Measurements from ENCODE around the gene CNOT3. TPM values are rescaled to one million over a fixed set of nuclear protein-coding genes. Genes with fewer than 3 reads are reported as not detected.
A peak's percentile ranks its signal among the peaks of the same experiment; 100 is the strongest.

CNOT3 gene
- total and polyA plus RNA-seq, 4 donors = 10.4 to 54.4 (median 34.7) TPM

GRCh38 chr19:54100561-54100960 is 37.0 kb upstream of the CNOT3 start, which contains the start of gene OSCAR:
Gene OSCAR, minus strand, starts transcription at chr19:54100803. Its CDS starts 11 bp downstream, at chr19:54100792.
- DNase-seq (peak; percentile 57 to 74), ATAC-seq (ENCODE audit: low FRiP score) (no peak)
- H3K27ac ChIP-seq (ENCODE audit: low read depth in 1 of 2, low read length in 2 of 2) = no peak within 1 kb of the TSS
- H3K4me1 ChIP-seq (ENCODE audit: control insufficient read depth in 1 of 2, insufficient read depth in 2 of 2, low read length in 2 of 2) = peaks cover 0 to 2% of the 10 kb centered on the region in 2 donors
- WGBS, 2 donors = 54% methylated on average over 5 of the region's 5 CpGs
- H3K27me3 ChIP-seq (ENCODE audit: control insufficient read depth in 1 of 2, insufficient read depth in 2 of 2, low read length in 1 of 2) = no peaks in the 10 kb centered on the region
- H3K36me3 ChIP-seq (ENCODE audit: control insufficient read depth in 1 of 2, insufficient read depth in 2 of 2, low read length in 1 of 2) = no peaks in the 10 kb centered on the region
- intact Hi-C loops (cut with DNase I) = loop anchor here in 1 of 2 donors (10.0 kb wide), 1 partner anchor 256 kb away; no protein-coding TSS in a partner anchor
- no peaks in the 10 kb centered on the region for H3K9me3 ChIP-seq (ENCODE audit: control insufficient read depth, low read length)
- H3K4me3 ChIP-seq (ENCODE audit: low read length in 2 of 2) = no peak within 1 kb of the TSS

DNA sequence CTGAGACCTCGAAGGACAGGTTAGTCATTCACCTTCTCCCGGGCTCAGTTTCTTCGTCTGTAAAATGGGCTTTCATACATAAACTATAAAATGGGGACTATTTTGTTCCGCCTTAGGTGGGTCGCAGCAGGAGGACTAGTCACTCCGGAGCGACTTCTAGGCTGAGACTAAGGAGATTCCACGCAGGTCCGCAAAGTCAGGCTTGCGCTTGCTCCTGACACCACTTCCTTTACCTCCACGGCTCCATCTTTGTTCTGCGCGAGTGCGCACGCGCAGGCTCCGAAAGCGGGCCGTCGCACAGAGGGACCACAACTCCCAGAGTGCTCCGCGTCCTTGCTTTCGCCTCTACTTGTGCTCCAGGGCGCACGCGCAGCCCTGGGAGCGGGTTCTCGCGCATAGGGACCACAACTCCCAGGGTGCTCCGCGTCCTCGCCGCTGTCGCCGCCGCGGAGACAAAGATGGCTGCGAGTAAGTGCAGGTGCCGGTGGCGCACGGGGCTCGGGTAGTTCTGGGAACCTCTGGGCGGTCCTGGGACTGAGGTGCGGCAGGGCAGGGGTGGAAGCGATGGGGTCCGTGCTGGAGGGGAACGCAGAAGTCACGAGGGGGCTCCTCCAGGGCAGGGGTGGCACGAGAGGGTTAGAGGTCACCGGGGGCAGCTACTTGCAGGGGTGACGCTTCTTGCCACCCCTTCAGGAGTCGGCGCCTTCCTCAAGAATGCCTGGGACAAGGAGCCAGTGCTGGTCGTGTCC is 35.0 kb upstream of the CNOT3 start, which contains the start of gene NDUFA3:
TSS of gene NDUFA3 (plus strand) at position 435 of the 749 bp plus-strand sequence. CDS start at position 459, 24 bp downstream.
- Histone ChIP-seq H3K36me3 (ENCODE audit: control insufficient read depth in 1 of 2, insufficient read depth in 2 of 2, low read length in 1 of 2) (no peaks in the 10 kb centered on the region), H3K27ac (ENCODE audit: low read depth in 1 of 2, low read length in 2 of 2) (no peak within 1 kb of the TSS), H3K4me3 (ENCODE audit: low read length in 2 of 2) (peak within 1 kb of the TSS; percentile 13 to 47), H3K9me3 (ENCODE audit: control insufficient read depth, low read length) (no peaks in the 10 kb centered on the region), H3K27me3 (ENCODE audit: control insufficient read depth in 1 of 2, insufficient read depth in 2 of 2, low read length in 1 of 2) (no peaks in the 10 kb centered on the region), H3K4me1 (ENCODE audit: control insufficient read depth in 1 of 2, insufficient read depth in 2 of 2, low read length in 2 of 2) (peaks cover 0 to 2% of the 10 kb centered on the region in 2 donors)
- intact Hi-C loops (cut with DNase I) = loop anchor here in 1 of 2 donors (10.0 kb wide), 1 partner anchor 258 kb away; no protein-coding TSS in a partner anchor
- 3% methylated on average over 51 to 54 of the region's 54 CpGs for WGBS, 2 donors
- peak; percentile 100 for ATAC-seq (ENCODE audit: low FRiP score)
- peak; percentile 99 for DNase-seq

- DNase-seq = peak; percentile 42 to 56
- intact Hi-C loops (cut with DNase I) = loop anchor here in 1 of 2 donors (10.0 kb wide), 1 partner anchor 260 kb away; no protein-coding TSS in a partner anchor
- WGBS, 2 donors = 87 to 90% methylated on average over 11 of the region's 11 CpGs
- Histone ChIP-seq H3K27ac (ENCODE audit: low read depth in 1 of 2, low read length in 2 of 2) (no peak overlapping the region), H3K9me3 (ENCODE audit: control insufficient read depth, low read length) (no peaks in the 10 kb centered on the region), H3K4me1 (ENCODE audit: control insufficient read depth in 1 of 2, insufficient read depth in 2 of 2, low read length in 2 of 2) (peaks cover 0 to 2% of the 10 kb centered on the region in 2 donors), H3K4me3 (ENCODE audit: low read length in 2 of 2) (no peak overlapping the region), H3K36me3 (ENCODE audit: control insufficient read depth in 1 of 2, insufficient read depth in 2 of 2, low read length in 1 of 2) (peaks cover 0 to 2% of the 10 kb centered on the region in 2 donors), H3K27me3 (ENCODE audit: control insufficient read depth in 1 of 2, insufficient read depth in 2 of 2, low read length in 1 of 2) (no peaks in the 10 kb centered on the region)
- ATAC-seq (ENCODE audit: low FRiP score) = no peak
Observed at GRCh38 chr19:54104998-54105715, 32.4 kb upstream of the CNOT3 start.

GRCh38 chr19:54105796-54106195 is 31.8 kb upstream of the CNOT3 start:
- intact Hi-C loops (cut with DNase I) = loop anchor here in 1 of 2 donors (10.0 kb wide), 1 partner anchor 261 kb away; no protein-coding TSS in a partner anchor
- WGBS, 2 donors = 94 to 95% methylated on average over 10 of the region's 10 CpGs
- peaks cover 0 to 2% of the 10 kb centered on the region in 2 donors for H3K36me3 ChIP-seq (ENCODE audit: control insufficient read depth in 1 of 2, insufficient read depth in 2 of 2, low read length in 1 of 2)

DNA sequence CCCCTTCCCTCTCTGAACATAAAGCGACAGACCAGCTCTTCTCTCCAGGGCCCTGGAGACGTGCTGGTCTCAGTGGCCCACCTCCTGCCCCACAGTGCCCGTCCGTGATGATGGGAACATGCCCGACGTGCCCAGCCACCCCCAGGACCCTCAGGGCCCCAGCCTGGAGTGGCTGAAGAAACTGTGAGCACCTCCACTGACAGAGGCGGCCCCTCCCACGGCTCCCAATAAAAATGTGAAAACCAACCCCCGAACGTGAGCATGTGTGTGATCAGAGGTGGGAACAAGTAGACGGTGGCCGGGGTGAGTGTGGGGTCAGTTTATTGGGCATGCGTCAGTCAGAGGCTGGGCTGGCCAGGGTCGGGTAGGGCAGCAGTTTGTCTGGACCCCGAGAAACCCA is 30.8 kb upstream of the CNOT3 start:
- ATAC-seq (ENCODE audit: low FRiP score) = no peak
- H3K27me3 ChIP-seq (ENCODE audit: control insufficient read depth in 1 of 2, insufficient read depth in 2 of 2, low read length in 1 of 2) = no peaks in the 10 kb centered on the region
- H3K4me3 ChIP-seq (ENCODE audit: low read length in 2 of 2) = no peak overlapping the region
- no peak overlapping the region for H3K27ac ChIP-seq (ENCODE audit: low read depth in 1 of 2, low read length in 2 of 2)
- H3K4me1 ChIP-seq (ENCODE audit: control insufficient read depth in 1 of 2, insufficient read depth in 2 of 2, low read length in 2 of 2) = peaks cover 0 to 2% of the 10 kb centered on the region in 2 donors
- intact Hi-C loops (cut with DNase I) = loop anchor here in 1 of 2 donors (10.0 kb wide), 1 partner anchor 262 kb away; no protein-coding TSS in a partner anchor
- peaks cover 0 to 2% of the 10 kb centered on the region in 2 donors for H3K36me3 ChIP-seq (ENCODE audit: control insufficient read depth in 1 of 2, insufficient read depth in 2 of 2, low read length in 1 of 2)
- DNase-seq = peak in 1 of 2 donors; percentile 39
- H3K9me3 ChIP-seq (ENCODE audit: control insufficient read depth, low read length) = no peaks in the 10 kb centered on the region
- WGBS, 2 donors = 74 to 76% methylated on average over 15 of the region's 15 CpGs

More at GRCh38 chr19:54105796-54106195, 31.8 kb upstream of the CNOT3 start:
- Histone ChIP-seq H3K9me3 (ENCODE audit: control insufficient read depth, low read length) (no peaks in the 10 kb centered on the region), H3K27me3 (ENCODE audit: control insufficient read depth in 1 of 2, insufficient read depth in 2 of 2, low read length in 1 of 2) (no peaks in the 10 kb centered on the region), H3K4me3 (ENCODE audit: low read length in 2 of 2) (no peak overlapping the region), H3K27ac (ENCODE audit: low read depth in 1 of 2, low read length in 2 of 2) (no peak overlapping the region), H3K4me1 (ENCODE audit: control insufficient read depth in 1 of 2, insufficient read depth in 2 of 2, low read length in 2 of 2) (peaks cover 0 to 2% of the 10 kb centered on the region in 2 donors)
- ATAC-seq (ENCODE audit: low FRiP score) (no peak), DNase-seq (peak in 1 of 2 donors; percentile 10)

DNA sequence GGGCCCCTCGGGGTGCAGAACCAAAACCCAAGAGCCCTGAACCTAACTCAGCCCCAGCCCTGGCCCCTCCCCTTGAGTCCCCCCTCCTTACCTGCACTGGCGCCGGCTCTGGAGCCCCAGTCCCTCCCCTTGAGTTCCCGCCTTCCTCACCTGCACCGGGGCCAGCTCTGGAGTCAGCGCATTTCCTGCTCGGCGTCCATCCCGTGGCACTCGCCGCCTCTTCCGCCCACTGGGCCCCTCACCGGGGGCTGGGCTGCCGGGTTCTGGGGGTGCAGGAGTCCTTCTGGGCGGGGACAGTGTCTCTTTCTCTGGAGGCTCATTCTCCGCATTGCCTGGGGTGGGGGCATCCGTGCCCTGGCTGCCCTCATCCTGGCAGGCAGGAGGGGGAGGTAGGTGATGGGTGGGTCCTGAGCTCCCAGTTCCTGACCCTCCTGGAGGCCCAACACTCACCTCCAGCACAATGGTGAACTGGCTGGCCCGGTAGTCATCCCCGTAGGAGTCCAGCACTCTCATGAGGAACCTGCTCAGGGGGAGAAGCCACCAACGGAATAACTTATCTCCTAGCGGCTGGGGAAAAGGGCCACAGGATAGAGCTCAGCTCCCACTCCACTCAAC is 29.6 kb upstream of the CNOT3 start:
- Histone ChIP-seq H3K27ac (ENCODE audit: low read depth in 1 of 2, low read length in 2 of 2) (no peak overlapping the region), H3K36me3 (ENCODE audit: control insufficient read depth in 1 of 2, insufficient read depth in 2 of 2, low read length in 1 of 2) (peaks cover 0 to 2% of the 10 kb centered on the region in 2 donors), H3K9me3 (ENCODE audit: control insufficient read depth, low read length) (no peaks in the 10 kb centered on the region), H3K27me3 (ENCODE audit: control insufficient read depth in 1 of 2, insufficient read depth in 2 of 2, low read length in 1 of 2) (no peaks in the 10 kb centered on the region), H3K4me3 (ENCODE audit: low read length in 2 of 2) (no peak overlapping the region), H3K4me1 (ENCODE audit: control insufficient read depth in 1 of 2, insufficient read depth in 2 of 2, low read length in 2 of 2) (peaks cover 0 to 2% of the 10 kb centered on the region in 2 donors)
- intact Hi-C loops (cut with DNase I) = loop anchor here in 1 of 2 donors (10.0 kb wide), 1 partner anchor 263 kb away; no protein-coding TSS in a partner anchor
- 80 to 84% methylated on average over 20 to 21 of the region's 21 CpGs for WGBS, 2 donors
- DNase-seq (peak; percentile 40 to 67), ATAC-seq (ENCODE audit: low FRiP score) (no peak)

GRCh38 chr19:54108496-54108895 is 29.1 kb upstream of the CNOT3 start:
- Histone ChIP-seq H3K27ac (ENCODE audit: low read depth in 1 of 2, low read length in 2 of 2) (no peak overlapping the region), H3K27me3 (ENCODE audit: control insufficient read depth in 1 of 2, insufficient read depth in 2 of 2, low read length in 1 of 2) (no peaks in the 10 kb centered on the region), H3K4me1 (ENCODE audit: control insufficient read depth in 1 of 2, insufficient read depth in 2 of 2, low read length in 2 of 2) (peaks cover 0 to under 1% of the 10 kb centered on the region in 2 donors), H3K36me3 (ENCODE audit: control insufficient read depth in 1 of 2, insufficient read depth in 2 of 2, low read length in 1 of 2) (peaks cover 0 to 2% of the 10 kb centered on the region in 2 donors), H3K4me3 (ENCODE audit: low read length in 2 of 2) (no peak overlapping the region), H3K9me3 (ENCODE audit: control insufficient read depth, low read length) (no peaks in the 10 kb centered on the region)
- 74 to 81% methylated on average over 7 of the region's 7 CpGs for WGBS, 2 donors
- intact Hi-C loops (cut with DNase I) = loop anchor here in 1 of 2 donors (10.0 kb wide), 1 partner anchor 264 kb away; no protein-coding TSS in a partner anchor
- no peak for ATAC-seq (ENCODE audit: low FRiP score)
- DNase-seq = no peak

GRCh38 chr19:54109651-54110050 is 27.9 kb upstream of the CNOT3 start:
- peak in 1 of 2 donors; percentile 48 for DNase-seq
- H3K9me3 ChIP-seq (ENCODE audit: control insufficient read depth, low read length) = no peaks in the 10 kb centered on the region
- no peak for ATAC-seq (ENCODE audit: low FRiP score)
- intact Hi-C loops (cut with DNase I) = loop anchor here (10.0 kb wide), 2 partner anchors 245 to 265 kb away; partner anchors contain the start of gene MYADM (in 1 of the 2)
- H3K36me3 ChIP-seq (ENCODE audit: control insufficient read depth in 1 of 2, insufficient read depth in 2 of 2, low read length in 1 of 2) = peaks cover 0 to 2% of the 10 kb centered on the region in 2 donors
- H3K27me3 ChIP-seq (ENCODE audit: control insufficient read depth in 1 of 2, insufficient read depth in 2 of 2, low read length in 1 of 2) = no peaks in the 10 kb centered on the region
- no peaks in the 10 kb centered on the region for H3K4me1 ChIP-seq (ENCODE audit: control insufficient read depth in 1 of 2, insufficient read depth in 2 of 2, low read length in 2 of 2)
- H3K27ac ChIP-seq (ENCODE audit: low read depth in 1 of 2, low read length in 2 of 2) = no peak overlapping the region
- no peak overlapping the region for H3K4me3 ChIP-seq (ENCODE audit: low read length in 2 of 2)
- WGBS, 2 donors = 66 to 77% methylated on average over 6 of the region's 6 CpGs
